ENCODE measurements around the gene PGD.
"Not testable (repeated sequence)": the region's sequence is repeated elsewhere in the genome, so short reads cannot be mapped to it uniquely, and the experiment has no call there.

PGD gene

GRCh38 chr1:10398278-10398733, 558 bp upstream of the PGD start:
- no peak for DNase-seq (ENCODE audit: low read depth in 2 of 2, low spot score in 1 of 2)

GRCh38 chr1:10399444-10399941, 629 bp downstream of the PGD start:
- no peak for DNase-seq (ENCODE audit: low read depth in 2 of 2, low spot score in 1 of 2)

- no peak for DNase-seq (ENCODE audit: low read depth in 2 of 2, low spot score in 1 of 2)
These were observed 1.1 kb downstream of the PGD start for GRCh38 chr1:10400013-10400412.

DNA sequence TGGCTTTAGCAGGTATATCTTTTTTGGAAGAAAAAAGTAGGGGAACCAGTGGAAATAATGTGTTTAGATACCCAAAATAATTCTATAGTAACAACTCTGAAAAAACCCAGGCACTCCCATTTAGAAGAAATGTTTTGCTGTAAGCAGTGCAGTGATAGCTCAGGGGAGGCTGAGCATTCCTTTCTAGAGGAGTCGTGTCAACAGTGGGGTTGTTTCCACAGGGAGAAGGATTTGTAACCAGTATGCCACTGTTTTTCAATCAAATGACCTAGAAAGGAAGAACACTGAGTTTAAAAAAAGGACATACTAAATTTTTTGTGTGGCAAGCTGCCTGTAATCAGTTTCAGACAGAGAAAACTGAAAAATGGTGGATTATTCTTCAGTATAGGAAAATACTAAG, 2.4 kb downstream of the PGD start:
- DNase-seq (ENCODE audit: low read depth in 2 of 2, low spot score in 1 of 2), result no peak

- no peak for DNase-seq (ENCODE audit: low read depth in 2 of 2, low spot score in 1 of 2)
These were observed 3.9 kb downstream of the PGD start for GRCh38 chr1:10402729-10403274.

GRCh38 chr1:10407201-10407600, 8.3 kb downstream of the PGD start:
- DNase-seq (ENCODE audit: low read depth in 2 of 2, low spot score in 1 of 2), result no peak

DNA sequence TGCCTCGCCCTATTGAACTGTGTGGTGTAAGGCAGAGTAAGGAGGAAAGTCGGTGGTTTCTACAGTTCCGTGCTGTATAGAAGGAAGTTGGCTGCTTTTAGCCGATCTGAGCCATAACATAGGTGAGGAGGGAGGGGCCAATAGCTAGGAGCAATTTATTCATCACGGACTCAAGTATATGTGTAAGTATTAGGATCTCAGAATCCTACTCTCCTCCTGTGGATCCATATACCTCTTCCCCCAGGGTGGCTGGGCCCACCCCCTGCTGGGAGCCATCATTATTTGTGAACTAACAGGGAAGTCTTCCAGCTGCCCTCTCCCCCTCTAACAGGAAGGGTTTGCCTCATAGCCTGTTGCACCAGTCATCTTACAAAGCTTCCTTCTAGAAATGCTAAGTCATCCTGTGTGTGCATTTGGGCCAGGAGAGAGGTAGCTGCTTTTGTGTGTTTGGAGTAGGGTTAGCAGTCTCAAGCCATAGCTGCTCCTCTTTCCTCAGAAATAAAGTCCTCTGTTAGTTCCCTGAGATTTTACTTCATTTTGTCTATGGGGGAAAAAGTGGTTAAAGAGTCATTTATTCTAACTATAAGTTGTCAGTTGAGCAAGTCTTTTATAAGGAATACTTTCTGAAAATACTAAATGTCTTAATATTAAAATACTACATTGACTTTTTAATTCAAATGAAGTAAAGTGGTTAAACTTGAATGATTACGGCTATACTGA, 16.5 kb downstream of the PGD start:
- no peak for DNase-seq (ENCODE audit: low read depth in 2 of 2, low spot score in 1 of 2)

DNA sequence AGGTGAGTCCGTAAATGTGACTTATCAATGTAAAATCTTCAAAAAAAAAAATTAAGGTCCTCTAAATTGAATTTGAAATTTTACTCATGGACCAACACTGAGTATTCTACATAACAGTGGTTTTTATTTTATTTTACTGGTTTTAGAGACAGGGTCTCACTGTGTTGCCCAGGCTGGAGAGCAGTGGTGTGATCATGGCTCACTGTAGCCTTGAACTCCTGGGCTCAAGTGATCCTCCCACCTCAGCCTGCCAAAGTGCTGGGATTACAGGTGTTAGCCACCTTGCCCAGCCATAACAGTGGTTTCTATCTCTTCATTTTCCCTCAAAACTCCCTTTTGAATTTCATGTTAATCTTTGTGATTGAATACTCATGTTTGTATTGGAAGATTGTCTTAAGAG, 17.1 kb downstream of the PGD start:
- not testable (repeated sequence) for DNase-seq (ENCODE audit: low read depth in 2 of 2, low spot score in 1 of 2)

- DNase-seq (ENCODE audit: low read depth in 2 of 2, low spot score in 1 of 2), result not testable (repeated sequence)
These were observed 19.9 kb downstream of the PGD start for GRCh38 chr1:10418741-10419140.

DNA sequence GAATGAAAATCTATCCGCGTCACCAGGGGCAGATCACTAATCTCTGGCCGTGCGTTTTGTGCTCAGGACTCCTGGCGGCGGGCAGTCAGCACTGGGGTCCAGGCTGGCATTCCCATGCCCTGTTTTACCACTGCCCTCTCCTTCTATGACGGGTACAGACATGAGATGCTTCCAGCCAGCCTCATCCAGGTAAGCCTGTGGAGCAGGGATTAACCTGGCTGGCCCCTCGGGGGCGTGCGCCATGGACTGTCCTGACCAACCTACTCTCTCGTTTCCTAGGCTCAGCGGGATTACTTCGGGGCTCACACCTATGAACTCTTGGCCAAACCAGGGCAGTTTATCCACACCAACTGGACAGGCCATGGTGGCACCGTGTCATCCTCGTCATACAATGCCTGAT, 20.5 kb downstream of the PGD start:
- no peak for DNase-seq (ENCODE audit: low read depth in 2 of 2, low spot score in 1 of 2)

DNA sequence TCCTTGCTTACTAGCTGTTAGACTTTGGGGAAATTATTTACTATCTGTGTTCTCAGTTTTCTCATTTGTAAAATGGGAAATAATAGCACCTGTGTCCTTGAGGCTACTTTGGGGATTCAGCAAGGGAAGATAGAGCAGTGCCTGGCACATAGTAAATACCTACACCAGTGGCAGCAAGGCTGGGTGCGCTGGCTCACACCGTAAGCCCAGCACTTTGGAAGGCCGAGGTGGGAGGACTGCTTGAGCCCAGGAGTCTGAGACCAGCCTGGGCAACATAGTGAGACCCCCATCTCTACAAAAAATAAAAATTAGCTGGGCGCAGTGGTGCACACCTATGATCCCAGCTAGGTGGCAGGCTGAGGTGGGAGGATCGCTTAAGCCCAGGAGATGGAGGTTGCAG, 22.8 kb downstream of the PGD start:
- DNase-seq (ENCODE audit: low read depth in 2 of 2, low spot score in 1 of 2), result no peak

- no peak for DNase-seq (ENCODE audit: low read depth in 2 of 2, low spot score in 1 of 2)
These were observed 25.2 kb downstream of the PGD start for GRCh38 chr1:10424034-10424433.

GRCh38 chr1:10424651-10425050, 25.8 kb downstream of the PGD start:
- no peak for DNase-seq (ENCODE audit: low read depth in 2 of 2, low spot score in 1 of 2)

- not testable (repeated sequence) for DNase-seq (ENCODE audit: low read depth in 2 of 2, low spot score in 1 of 2)
These were observed 27.1 kb downstream of the PGD start for GRCh38 chr1:10425826-10426534.

DNA sequence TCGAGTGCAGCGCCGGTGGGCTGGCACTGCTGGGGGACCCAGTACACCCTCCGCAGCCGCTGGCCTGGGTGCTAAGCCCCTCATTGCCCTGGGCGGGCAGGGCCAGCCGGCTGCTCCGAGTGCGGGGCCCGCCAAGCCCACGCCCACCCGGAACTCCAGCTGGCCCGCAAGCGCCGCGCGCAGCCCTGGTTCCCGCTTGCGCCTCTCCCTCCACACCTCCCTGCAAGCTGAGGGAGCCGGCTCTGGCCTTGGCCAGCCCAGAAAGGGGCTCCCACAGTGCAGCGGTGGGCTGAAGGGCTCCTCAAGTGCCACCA, 27.6 kb downstream of the PGD start:
- DNase-seq (ENCODE audit: low read depth in 2 of 2, low spot score in 1 of 2), result not testable (repeated sequence)

- DNase-seq (ENCODE audit: low read depth in 2 of 2, low spot score in 1 of 2), result no peak
These were observed 30.1 kb downstream of the PGD start for GRCh38 chr1:10428984-10429383.

DNA sequence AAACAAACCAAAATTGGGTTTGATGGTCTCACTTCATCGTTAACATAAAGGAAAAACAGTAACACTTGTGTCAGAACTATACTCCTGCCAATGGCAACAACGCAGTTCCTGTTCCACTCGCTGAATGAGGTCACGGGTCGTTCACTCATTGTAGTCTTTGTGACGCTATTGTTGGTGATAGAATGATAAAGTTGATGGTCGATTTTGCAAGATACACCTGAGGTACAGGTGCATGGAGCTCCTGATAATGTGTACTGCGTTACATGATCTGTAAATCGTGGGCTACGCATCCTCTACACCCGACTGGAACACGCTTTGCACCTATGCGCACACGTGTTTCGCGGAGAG, 31.0 kb downstream of the PGD start:
- DNase-seq (ENCODE audit: low read depth in 2 of 2, low spot score in 1 of 2), result no peak

DNA sequence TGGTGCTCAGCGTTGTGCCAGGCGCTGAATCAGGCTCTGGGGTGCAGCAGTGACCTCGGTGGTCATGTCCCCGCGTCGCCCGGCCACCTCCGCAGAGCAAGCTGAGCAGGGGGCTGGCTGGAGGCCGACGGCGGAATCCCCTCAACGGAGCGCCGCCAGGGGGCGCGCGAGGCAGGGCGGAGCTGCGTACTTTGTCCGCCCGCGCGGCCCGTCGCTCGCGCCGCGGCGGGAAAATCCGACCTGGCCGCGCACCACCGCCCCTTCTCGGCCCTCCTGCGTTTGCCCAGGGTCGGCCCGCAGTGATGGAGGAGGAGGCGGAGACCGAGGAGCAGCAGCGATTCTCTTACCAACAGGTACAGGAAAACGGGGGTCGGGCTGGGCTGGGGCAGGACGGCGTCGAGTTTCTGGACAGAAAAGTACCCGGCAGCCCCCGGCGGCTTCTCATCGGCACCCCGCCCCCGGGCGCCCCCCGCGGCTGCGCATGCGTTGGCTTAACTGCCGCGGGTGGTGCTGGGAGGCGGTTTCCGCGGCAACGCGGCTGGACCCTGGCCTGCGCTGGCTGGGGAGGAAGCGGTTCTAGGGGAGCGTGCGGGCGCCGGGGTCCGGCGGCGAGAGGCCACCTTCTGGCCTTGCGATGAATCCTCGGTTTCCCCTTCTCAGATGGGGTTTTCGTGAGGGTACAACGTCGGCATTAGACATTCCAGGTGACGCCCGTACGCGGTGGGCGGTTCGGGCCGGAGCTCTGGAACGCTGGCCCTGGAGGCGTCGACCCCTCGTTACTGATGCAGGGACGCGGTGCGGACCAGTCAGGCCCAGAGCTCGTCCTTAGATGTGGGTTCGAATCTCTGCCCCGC, 31.6 kb downstream of the PGD start, which contains the start of gene CENPS:
Gene CENPS, plus strand, starts transcription at position 218 of the 854 bp plus-strand sequence. Its CDS starts 85 bp downstream, at position 303.
- DNase-seq (ENCODE audit: low read depth in 2 of 2, low spot score in 1 of 2), result peak; percentile 86

GRCh38 chr1:10431070-10431730, 32.3 kb downstream of the PGD start:
- DNase-seq (ENCODE audit: low read depth in 2 of 2, low spot score in 1 of 2), result no peak

GRCh38 chr1:10432910-10433700, 34.2 kb downstream of the PGD start:
- no peak for DNase-seq (ENCODE audit: low read depth in 2 of 2, low spot score in 1 of 2)

All from stimulated activated CD8-positive, alpha-beta memory T cell treated with anti-CD3 and anti-CD28 coated beads, Interleukin-4, amount 100 ng/mL, for 1 hour (primary cell).